Upper lobe of left lung (tissue), 6 donors: ENCODE data around the gene FBN3. TPM values are rescaled to one million over a fixed set of nuclear protein-coding genes. Genes with fewer than 3 reads are reported as not detected.

ENCODE experiments used
- ATAC-seq, 2 donors: fragments of 200-7000 bp; cut with Tn5 transposase; one replicate each; pipeline ENCODE4 v1.9.1; 2022; ENCODE audit warnings: mild to moderate bottlenecking in 2 of 2, moderate library complexity in 2 of 2; ENCODE audit not compliant: low FRiP score in 2 of 2
- DNase-seq, 2 donors: peaks; one replicate each; pipeline ENCODE4 v3.0.0-alpha.2; 2019 to 2020
- H3K27ac ChIP-seq, 4 donors: fragments of 200-600 bp; sonication (generic); one replicate each; pipeline ENCODE4 v1.5.1; 2016 to 2019
- H3K27me3 ChIP-seq, 4 donors: fragments of 200-600 bp; sonication (generic); one replicate each; pipeline ENCODE4 v1.5.1; 2017 to 2019
- H3K36me3 ChIP-seq, 4 donors: fragments of 200-600 bp; sonication (generic); one replicate each; pipeline ENCODE4 v1.5.1; 2016 to 2019
- H3K4me1 ChIP-seq, 4 donors: fragments of 200-600 bp; sonication (generic); one replicate each; pipeline ENCODE4 v1.5.1; 2018 to 2019
- H3K4me3 ChIP-seq, 4 donors: fragments of 200-600 bp; sonication (generic); one replicate each; pipeline ENCODE4 v1.5.1; 2017 to 2019; ENCODE audit warnings: mild to moderate bottlenecking in 2 of 4, moderate library complexity in 1 of 4
- H3K9me3 ChIP-seq, 4 donors: fragments of 200-600 bp; sonication (generic); one replicate each; pipeline ENCODE4 v1.5.1; 2018 to 2019
- EP300 ChIP-seq, 4 donors: sonication (generic); formaldehyde crosslinking; IDR thresholded peaks; one replicate each; pipeline ENCODE4 v1.5.1; 2017; ENCODE audit warnings: antibody characterized with exemption in 4 of 4, control low read depth in 2 of 4
- POLR2A ChIP-seq, 4 donors: fragments of 450-650 bp; IDR thresholded peaks; one replicate each; pipeline ENCODE4 v1.5.1; 2016 to 2017; ENCODE audit warnings: antibody characterized with exemption in 4 of 4, mild to moderate bottlenecking in 2 of 4
- POLR2AphosphoS5 ChIP-seq, 2 donors: sonication (generic); formaldehyde crosslinking; IDR thresholded peaks; one replicate each; pipeline ENCODE4 v1.5.1; 2017; ENCODE audit warnings: antibody characterized with exemption in 2 of 2
- WGBS, 2 donors: methylation state at CpG; one replicate each; pipeline ENCODE4 v1.1.5; 2017 to 2018; 5-methylcytosine and 5-hydroxymethylcytosine counted together
- total RNA-seq, 6 donors: library from RNA; depleted of rRNA in 4 of 6; stranded (reverse); fragments of >200 nt in 4 of 6; gene quantifications; one replicate each; pipeline versions ENCODE4 v1.1.0 to v1.2.1, GENCODE V29; 2016 to 2021
- TF ChIP-seq, protein P1 (sequence below), 6 experiments: fragments of 450-650 bp in 4 of 6; fragments of 200-600 bp in 2 of 6; sonication (generic) in 2 of 6; IDR thresholded peaks; one replicate each; pipeline ENCODE4 v1.5.1; 2016 to 2019; ENCODE audit warnings: antibody characterized with exemption in 6 of 6
- donor health status: DM: no; HTN: no; CAD: no; lungs with moderate emphysema.
- donor health status: DM: no; HTN: yes; CAD: no; lungs with severe emphysema.

The FBN3 gene
- total RNA-seq, 6 donors from 2014 or later = 0.10 to 106 (median 8.0) TPM

DNA sequence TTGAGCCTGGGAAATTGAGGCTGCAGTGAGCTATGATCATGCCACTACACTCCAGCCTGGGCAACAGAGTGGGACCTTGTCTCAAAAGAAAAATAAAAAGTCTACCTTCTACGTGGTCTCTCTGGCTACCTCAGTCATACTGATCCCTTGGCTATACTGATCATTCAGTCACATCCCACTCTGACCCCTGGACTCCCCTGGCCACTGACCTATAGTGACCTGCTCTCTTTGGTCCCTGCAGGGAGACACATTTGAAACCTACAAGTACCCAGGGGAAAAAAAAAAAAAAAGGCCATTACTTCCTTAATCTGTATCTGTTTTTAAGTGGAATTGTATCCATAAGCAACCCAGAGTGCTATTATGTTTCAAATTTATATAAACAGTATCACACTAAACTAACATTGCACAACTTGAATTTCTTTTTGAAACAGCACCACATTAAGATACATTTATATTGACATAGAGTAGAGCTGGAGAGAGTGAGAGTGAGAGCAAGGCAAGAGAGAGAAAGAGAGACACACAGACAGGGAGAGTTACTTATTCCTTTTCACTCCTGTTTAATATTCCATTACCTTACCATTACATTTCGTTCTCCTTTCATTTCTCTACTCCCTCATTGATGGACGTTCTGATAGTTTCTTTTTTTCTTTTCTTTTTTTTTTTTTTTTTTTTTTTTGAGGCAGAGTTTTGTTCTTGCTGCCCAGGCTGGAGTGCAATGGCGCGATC is 36.1 kb upstream of the FBN3 start:
- H3K4me1 ChIP-seq = peaks cover 0 to 15% (median 8%) of the 10 kb centered on the region in 4 donors
- TF ChIP-seq POLR2A (IDR thresholded peaks at IDR 0.05) (no peak), POLR2AphosphoS5 (IDR thresholded peaks at IDR 0.05) (no peak), EP300 (IDR thresholded peaks at IDR 0.05) (no peak)
- TF ChIP-seq, protein P1, sequence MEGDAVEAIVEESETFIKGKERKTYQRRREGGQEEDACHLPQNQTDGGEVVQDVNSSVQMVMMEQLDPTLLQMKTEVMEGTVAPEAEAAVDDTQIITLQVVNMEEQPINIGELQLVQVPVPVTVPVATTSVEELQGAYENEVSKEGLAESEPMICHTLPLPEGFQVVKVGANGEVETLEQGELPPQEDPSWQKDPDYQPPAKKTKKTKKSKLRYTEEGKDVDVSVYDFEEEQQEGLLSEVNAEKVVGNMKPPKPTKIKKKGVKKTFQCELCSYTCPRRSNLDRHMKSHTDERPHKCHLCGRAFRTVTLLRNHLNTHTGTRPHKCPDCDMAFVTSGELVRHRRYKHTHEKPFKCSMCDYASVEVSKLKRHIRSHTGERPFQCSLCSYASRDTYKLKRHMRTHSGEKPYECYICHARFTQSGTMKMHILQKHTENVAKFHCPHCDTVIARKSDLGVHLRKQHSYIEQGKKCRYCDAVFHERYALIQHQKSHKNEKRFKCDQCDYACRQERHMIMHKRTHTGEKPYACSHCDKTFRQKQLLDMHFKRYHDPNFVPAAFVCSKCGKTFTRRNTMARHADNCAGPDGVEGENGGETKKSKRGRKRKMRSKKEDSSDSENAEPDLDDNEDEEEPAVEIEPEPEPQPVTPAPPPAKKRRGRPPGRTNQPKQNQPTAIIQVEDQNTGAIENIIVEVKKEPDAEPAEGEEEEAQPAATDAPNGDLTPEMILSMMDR (IDR thresholded peaks at IDR 0.05) = no peak
- no peak overlapping the region for H3K27ac ChIP-seq
- no peaks in the 10 kb centered on the region for H3K36me3 ChIP-seq
- ATAC-seq (no peak), DNase-seq (no peak)
- WGBS, 2 donors = 79 to 84% methylated on average over 3 to 5 of the region's 5 CpGs
- no peak overlapping the region for H3K4me3 ChIP-seq
- H3K27me3 ChIP-seq = no peaks in the 10 kb centered on the region
- no peaks in the 10 kb centered on the region for H3K9me3 ChIP-seq

DNA sequence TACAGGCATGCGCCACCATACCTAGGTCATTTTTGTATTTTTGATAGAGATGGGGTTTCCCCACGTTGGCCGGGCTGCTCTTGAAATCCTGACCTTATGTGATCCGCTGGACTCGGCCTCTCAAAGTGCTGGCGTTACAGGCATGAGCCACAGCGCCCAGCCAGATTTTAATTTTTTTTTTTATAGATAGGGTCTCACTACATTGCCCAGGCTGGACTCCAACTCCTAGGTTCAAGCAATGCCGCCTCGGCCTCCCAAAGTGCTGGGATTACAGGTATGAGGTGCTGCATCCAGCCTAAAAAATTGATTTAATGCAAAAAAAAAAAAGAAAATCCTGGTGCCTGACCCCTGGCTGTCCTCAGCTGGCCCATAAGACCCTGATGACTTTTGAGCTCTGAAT is 34.9 kb upstream of the FBN3 start:
- TF ChIP-seq POLR2A (IDR thresholded peaks at IDR 0.05) (no peak), EP300 (IDR thresholded peaks at IDR 0.05) (no peak), POLR2AphosphoS5 (IDR thresholded peaks at IDR 0.05) (no peak)
- TF ChIP-seq, protein P1 (IDR thresholded peaks at IDR 0.05) = no peak
- Histone ChIP-seq H3K27me3 (no peaks in the 10 kb centered on the region), H3K9me3 (no peaks in the 10 kb centered on the region), H3K4me3 (no peak overlapping the region), H3K36me3 (no peaks in the 10 kb centered on the region), H3K4me1 (peaks cover 4 to 19% (median 10%) of the 10 kb centered on the region in 4 donors), H3K27ac (no peak overlapping the region)
- WGBS, 2 donors = 89 to 97% methylated on average over 9 of the region's 9 CpGs
- no peak for ATAC-seq
- no peak for DNase-seq

DNA sequence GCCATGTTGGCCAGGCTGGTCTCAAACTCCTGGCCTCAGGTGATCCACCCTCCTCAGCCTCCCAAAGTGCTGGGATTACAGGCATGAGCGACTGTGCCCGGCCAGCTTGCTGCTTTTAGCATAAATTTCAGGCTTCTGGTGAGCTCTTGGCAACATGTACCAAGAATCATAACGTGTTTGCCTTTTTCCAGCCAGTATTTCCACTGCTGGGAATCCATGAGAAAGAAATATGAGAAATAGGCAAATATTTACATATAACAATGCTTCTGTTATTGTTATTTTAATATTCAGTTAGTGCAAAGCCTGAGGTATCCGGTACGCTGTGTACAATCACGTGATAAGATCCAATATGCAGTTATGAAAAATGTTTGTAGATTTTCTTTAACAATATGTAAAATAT is 30.6 kb upstream of the FBN3 start:
- no peak overlapping the region for H3K4me3 ChIP-seq
- peak overlapping the region in 3 of 4 donors; percentile 26 to 76 (median 53) for H3K27ac ChIP-seq
- H3K27me3 ChIP-seq = no peaks in the 10 kb centered on the region
- no peaks in the 10 kb centered on the region for H3K36me3 ChIP-seq
- DNase-seq (no peak), ATAC-seq (no peak)
- peaks cover 4 to 19% (median 6%) of the 10 kb centered on the region in 4 donors for H3K4me1 ChIP-seq
- TF ChIP-seq POLR2A (IDR thresholded peaks at IDR 0.05) (no peak), EP300 (IDR thresholded peaks at IDR 0.05) (no peak)
- H3K9me3 ChIP-seq = no peaks in the 10 kb centered on the region
- 53 to 54% methylated on average over 6 of the region's 6 CpGs for whole genome bisulfite sequencing, 2 donors

DNA sequence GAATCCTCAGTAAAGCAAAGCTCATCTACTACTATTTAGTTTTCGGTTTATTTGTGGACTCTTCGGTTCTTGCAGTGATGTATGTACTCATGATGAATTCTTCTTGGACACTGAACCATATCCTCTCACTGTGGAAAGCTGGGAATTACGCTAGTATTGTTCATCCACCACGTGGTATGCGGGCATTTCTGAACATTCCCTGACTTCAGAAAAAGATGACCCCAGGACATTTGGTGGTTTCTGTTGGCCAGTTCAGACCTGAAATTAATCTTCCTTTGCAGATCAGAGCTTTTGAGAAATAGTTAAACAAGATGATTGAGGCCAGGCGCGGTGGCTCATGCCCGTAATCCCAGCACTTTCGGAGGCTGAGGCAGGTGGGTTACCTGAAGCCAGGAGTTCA is 25.3 kb upstream of the FBN3 start:
- no peak for ATAC-seq
- TF ChIP-seq, protein P1 (IDR thresholded peaks at IDR 0.05) = no peak
- TF ChIP-seq EP300 (IDR thresholded peaks at IDR 0.05) = no peak
- TF ChIP-seq POLR2A (IDR thresholded peaks at IDR 0.05) = no peak
- TF ChIP-seq POLR2AphosphoS5 (IDR thresholded peaks at IDR 0.05) = no peak
- 90 to 94% methylated on average over 9 of the region's 9 CpGs for WGBS, 2 donors

DNA sequence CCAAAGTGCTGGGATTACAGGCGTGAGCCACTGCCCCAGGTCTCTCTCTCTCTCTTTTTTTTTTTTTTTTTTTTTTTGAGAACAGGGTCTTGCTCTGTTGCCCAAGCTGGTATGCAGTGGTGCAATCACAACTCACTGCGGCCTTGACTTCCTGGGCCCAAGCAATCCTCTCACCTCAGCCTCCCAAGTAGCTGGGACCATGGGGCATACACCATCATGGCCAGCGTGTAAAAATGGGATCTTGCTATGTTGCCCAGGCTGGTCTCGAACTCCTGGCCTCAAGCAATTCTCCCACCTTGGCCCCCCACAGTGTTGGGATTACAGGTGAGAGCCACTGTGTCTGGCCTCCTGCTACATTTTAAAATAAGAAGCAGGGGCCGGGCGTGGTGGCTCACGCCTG is 19.1 kb upstream of the FBN3 start:
- Histone ChIP-seq H3K9me3 (no peaks in the 10 kb centered on the region), H3K36me3 (no peaks in the 10 kb centered on the region), H3K4me3 (no peak overlapping the region), H3K27ac (no peak overlapping the region), H3K4me1 (no peaks in the 10 kb centered on the region), H3K27me3 (no peaks in the 10 kb centered on the region)
- ATAC-seq (no peak), DNase-seq (no peak)
- TF ChIP-seq, protein P1 (IDR thresholded peaks at IDR 0.05) = no peak
- no peak for TF ChIP-seq POLR2A (IDR thresholded peaks at IDR 0.05)
- TF ChIP-seq EP300 (IDR thresholded peaks at IDR 0.05) = no peak
- TF ChIP-seq POLR2AphosphoS5 (IDR thresholded peaks at IDR 0.05) = no peak
- WGBS, 2 donors = 93 to 97% methylated on average over 6 to 7 of the region's 7 CpGs

More for the DNA sequence above, 25.3 kb upstream of the FBN3 start:
- Histone ChIP-seq H3K27me3 (no peaks in the 10 kb centered on the region), H3K4me1 (no peaks in the 10 kb centered on the region), H3K9me3 (no peaks in the 10 kb centered on the region), H3K36me3 (no peaks in the 10 kb centered on the region), H3K4me3 (no peak overlapping the region), H3K27ac (no peak overlapping the region)
- no peak for DNase-seq
